Stimulated activated CD8-positive, alpha-beta memory T cell treated with anti-CD3 and anti-CD28 coated beads, Interleukin-15, amount 100 ng/mL, for 1 hour (primary cell): Measurements from ENCODE around the gene DNAH6.

Source experiments
- DNase-seq: peaks from one replicate; pipeline ENCODE4 v3.0.0-alpha.2; 2020; ENCODE audit warnings: low read depth

The DNAH6 gene

DNA sequence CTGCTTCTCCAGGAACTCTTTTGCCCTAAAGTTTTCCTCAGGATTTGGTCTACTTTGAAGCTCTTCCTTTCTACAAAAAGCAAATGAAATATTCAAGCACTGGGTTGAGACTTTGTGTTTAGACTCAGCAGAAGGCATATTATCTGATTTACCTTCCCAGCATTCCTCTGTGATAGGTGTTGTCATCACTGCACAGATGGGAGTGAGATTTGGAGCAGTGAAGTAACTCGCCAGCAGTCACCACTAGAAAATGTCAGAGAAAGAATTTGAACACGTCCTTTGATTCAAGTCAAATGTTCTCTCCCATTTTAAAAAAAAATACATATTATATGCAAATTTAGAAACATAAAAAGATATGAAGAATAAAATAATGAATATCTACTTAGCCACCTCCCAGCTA lies 112.2 kb downstream of the DNAH6 start:
- DNase-seq = no peak

DNA sequence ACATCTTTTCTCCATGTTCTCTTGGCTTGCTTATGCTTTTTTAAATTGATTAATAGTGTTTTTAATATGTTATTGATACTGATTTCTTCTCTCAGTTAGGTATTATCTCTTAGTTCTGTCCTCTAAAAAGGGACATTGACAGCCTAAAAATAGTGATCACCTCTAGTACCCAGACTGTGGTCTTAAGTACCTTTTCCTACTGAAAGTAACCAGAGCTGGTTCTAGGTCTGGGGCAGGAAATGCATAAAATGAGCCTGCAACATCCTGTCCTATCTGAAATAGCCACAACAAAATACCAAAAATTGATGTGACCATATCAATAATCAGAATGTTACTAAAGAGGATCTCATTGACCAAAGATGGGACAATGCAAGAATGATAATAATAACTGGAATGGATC lies 113.3 kb downstream of the DNAH6 start:
- no peak for DNase-seq

DNA sequence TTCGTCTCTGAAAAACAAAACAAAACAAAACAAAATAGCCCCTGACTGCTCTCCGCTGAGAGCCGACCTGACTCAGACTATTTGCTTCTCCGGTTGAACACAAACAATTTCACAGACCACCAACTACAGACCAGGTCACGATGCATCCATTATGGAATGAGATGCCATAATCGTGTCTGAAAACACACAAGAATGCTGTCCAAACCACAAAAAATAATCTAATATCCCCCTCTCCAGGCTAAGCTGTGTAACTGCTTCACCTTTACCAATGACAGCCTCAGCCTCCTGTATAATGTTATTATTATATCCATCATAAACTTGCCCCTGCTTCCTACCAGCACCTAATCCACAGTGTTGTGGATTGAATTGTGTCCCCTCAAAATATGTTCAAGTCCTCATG lies 114.7 kb downstream of the DNAH6 start:
- no peak for DNase-seq

DNA sequence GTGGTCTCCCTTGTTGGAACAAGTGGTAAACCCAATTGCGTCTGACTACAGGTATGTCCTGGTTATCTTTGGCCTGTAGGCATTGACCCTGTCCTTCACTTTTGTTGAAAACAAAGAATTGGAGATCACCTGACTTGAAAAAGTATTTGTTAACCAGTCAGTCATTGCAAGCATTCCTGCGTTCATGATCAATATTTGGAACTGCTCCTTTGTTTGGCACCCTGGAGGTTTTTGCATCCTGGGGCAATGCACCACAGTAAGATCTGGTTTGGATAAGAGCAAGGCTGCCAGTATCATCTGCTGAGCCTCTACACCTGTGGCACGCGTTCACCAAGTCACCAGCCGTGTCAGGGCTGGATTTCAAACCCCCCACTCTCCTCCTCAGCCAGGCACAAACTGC lies 115.7 kb downstream of the DNAH6 start:
- no peak for DNase-seq

DNA sequence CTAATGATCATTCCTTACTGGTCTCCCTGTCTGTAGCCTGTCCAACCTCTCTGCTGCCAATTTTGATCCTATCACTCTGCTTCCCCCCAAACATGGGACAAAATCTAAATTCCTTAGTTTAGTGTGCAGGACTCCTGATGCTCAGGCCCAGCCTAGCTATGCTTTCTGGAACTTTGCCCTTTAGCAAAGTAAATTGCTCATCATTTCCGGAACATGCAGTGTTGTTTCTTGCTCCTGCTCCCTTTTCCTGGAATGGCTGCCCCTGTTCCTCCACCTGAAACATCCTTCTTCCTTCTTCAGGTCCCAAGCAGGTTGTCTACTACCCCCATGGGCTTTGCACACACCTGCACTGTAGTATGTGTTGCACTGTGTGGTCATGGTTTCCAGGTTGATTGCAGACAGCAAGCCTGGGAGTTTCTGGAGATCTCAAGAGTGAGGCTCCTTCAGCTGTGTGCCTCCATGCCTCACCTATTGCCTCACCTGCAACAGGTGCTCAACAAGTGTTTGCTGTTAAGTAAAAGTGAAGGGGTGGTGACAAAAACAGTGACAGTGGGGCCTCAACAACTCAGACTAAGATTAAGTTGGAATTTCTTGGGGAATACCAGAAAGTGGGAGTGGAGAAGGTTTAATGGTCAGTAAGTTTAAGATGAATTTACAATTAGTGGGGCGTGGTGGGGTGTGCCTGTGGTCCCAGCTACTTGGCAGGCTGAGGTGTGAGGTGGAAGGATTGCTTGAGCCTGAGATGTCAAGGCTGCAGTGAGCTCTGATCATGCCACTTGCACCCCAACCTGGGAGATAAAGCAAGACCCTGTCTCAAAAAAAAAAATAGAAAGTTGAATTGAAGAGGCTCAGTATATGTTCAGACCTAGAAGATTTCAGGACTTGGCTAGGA lies 120.0 kb downstream of the DNAH6 start:
- DNase-seq = no peak

DNA sequence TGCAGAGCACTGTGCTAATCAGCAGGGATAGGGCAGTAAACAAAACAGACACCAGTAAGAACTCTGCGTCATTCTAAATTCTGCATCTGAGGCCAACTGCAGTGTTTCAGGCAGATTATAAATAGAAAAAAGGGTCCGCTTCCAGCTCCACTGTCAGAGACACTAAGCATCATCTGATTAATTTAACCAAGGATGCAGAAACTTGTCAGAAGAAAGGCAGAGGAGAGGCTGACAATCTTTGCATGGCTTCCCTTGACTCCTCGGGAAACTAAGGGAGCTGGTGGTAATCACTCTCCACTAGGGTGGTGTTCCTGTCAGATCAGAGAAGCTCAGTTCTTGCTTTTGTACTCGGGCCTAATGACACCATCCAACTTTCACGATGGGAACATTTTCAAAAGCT lies 123.5 kb downstream of the DNAH6 start:
- DNase-seq = no peak

DNA sequence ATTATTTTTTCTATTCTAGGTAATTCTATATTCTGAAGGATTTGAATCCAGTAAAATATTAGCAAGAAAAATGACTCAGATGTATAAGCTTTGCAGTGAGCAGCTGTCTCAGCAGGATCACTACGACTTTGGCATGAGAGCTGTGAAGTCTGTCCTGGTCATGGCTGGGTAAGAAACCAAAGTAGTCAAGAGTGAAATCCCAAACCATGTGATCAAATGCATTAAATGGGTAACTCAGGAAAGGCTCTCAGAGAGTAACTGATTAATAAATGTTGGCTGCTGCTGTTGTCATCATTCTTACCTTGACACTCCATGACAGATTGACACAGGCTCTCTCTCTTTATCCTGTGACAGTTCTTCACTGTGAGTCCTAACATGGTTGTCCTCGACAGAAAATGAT lies 124.1 kb downstream of the DNAH6 start:
- DNase-seq = no peak

DNA sequence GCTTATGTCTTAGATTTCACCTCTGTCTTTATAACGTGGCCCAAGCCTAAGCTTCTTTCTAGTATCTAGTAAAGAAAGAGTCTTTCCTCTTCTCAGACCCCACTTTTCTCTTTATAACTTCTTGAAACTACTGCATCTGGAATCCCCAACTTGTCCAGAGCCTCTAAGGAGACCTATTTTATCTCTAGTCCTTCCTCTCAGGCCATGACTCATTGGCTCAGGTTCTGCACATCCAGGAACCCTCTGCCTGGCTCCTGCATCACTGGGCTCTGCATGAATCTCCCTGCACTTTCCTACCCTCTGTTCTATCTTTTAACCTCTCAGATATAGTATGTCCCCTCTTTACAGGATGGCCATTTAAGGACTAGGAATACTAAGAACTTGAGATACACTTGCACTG lies 124.7 kb downstream of the DNAH6 start:
- no peak for DNase-seq

DNA sequence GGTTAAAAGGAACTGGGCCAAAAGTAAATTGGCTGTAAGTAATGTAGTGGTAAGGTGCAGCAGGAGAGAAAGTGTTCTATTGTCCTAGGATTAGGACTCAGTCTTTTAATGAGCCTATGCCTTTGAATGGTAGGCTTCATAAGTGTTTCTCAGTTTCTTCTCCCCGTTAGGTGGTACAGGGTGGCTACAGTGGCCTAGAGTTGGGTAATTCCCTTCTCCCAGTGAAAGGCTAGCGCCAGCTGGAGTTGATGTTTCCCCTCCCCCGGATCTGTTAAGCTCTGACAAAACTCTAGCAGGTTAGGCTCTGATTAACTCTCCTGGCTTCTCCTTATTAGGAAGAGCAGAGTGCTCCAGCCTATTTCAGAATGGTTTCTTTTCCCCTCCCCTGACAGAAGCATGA lies 127.7 kb downstream of the DNAH6 start:
- no peak for DNase-seq

DNA sequence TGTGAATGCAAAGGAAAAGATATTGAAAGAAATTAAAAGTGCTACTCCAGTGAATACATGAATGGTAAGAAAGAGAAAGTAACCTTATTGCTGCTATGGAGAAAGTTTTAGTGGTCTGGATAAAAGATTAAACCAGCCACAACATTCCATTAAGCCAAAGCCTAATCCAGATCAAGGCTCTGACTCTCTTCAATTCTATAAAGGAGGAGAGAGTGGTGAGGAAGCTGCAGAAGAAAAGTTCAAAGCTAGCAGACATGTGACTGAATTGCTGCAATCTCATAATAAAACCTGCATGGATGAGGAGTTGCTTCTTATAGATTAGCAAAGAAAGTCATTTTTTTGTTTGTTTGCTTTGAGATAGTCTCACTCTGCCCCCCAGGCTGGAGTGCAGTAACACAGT lies 130.2 kb downstream of the DNAH6 start:
- DNase-seq = no peak

DNA sequence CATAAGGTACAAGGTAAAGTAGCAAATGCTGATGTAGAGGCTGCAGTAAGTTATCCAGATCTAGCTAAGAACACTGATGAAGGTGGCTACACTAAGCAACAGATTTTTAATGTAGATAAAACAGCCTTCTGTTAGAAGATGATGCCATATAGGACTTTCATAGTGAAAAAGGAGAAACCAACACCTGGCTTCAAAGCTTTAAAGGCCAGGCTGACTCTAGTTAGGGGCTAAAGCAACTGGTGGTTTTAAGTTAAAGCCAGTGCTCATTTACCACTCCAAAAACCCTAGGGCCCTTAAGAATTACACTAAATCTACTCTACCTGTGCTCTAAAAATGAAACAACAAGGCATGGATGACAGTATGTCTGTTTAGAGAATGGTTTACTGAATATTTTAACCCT lies 131.0 kb downstream of the DNAH6 start:
- DNase-seq = no peak

DNA sequence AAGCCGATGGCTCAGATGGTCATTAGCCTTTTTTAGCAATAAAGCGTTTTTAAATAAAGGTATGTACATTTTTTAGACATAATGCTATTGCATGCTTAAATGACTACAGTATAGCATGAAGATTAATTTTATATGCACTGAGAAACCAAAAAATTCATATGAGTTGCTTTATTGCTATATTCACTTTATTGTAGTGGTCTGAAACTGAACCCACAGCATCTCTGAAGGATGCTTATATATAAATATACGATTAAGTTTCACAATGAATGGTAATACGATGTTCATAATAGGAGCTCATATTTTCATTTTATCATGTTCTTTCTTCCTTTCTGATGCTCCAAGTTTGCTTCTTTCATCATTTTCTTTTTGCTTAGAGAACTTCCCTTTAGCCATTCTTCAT lies 132.8 kb downstream of the DNAH6 start:
- DNase-seq = no peak

DNA sequence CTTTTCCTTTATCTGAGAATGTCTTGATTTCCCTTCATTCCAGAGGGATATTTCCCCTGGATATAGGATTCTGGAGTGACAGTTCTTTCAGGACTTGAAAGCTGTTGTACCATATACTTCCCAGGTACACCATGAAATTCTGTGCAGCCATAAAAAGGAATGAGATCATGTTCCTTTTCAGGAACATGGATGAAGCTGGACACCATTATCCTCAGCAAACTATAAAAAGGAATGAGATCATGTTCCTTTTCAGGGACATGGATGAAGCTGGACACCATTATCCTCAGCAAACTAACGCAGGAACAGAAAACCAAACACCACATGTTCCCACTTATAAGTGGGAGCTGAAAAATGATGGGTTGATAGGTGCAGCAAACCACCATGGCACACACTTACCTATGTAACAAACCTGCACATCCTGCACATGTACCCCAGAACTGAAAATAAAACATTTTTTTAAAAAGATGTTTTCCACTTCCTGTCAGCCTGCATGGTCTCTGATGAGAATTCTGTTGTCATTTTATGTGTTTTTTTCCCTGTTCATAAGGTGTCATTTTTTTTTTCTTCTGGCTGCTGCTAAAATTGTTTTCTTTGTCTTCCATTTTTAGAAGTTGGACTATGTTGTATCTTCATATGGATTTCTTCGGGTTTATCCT lies 133.3 kb downstream of the DNAH6 start:
- no peak for DNase-seq

DNA sequence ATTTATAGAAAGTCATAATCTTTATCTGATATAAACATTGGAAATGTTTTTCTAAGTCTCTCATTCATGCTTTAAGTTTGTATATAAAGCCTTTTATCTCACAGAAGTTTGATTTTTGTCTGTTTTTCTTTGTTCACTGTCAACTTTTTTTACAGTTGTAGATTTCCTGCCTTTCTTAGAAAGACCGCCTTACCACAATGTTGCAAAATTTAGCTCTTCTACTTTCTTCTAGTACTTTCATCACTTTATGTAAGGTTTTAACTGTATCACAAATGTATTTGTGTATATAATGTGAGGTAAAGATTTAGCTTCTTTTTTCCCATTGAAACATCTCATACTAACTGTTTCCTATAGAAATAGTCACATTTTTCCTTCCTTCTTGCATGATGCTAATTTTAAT lies 136.1 kb downstream of the DNAH6 start:
- no peak for DNase-seq

DNA sequence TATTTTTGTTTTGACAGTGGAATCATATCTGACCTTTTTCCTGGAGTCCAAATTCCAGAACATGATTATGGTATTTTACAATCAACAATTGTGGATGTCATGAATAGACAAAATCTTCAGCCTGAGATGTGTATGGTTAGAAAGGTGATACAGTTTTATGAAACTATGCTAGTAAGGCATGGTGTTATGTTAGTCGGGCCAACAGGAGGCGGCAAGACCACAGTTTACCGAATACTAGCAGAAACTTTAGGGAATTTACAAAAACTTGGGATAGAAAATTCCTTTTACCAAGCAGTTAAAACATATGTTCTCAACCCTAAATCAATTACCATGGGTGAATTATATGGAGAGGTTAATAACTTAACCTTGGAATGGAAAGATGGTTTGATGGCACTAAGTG lies 137.0 kb downstream of the DNAH6 start:
- no peak for DNase-seq

DNA sequence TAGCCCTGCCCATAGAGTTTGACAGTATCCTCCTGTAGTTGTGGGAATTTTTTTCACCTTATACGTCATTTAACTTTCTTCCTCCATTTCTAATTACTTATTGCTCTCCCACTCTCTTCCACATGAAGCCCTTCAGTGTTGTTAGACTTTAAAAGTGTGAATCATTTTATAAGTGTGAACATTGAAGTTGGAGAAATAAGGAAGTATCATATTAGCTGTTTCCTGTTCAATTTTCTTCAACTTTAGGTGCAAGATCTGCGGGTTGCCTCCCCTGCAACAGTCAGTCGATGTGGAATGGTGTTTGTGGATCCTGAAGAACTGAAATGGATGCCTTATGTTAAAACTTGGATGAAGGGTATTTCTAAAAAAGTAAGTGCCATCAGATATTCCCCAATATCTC lies 138.1 kb downstream of the DNAH6 start:
- DNase-seq = no peak

DNA sequence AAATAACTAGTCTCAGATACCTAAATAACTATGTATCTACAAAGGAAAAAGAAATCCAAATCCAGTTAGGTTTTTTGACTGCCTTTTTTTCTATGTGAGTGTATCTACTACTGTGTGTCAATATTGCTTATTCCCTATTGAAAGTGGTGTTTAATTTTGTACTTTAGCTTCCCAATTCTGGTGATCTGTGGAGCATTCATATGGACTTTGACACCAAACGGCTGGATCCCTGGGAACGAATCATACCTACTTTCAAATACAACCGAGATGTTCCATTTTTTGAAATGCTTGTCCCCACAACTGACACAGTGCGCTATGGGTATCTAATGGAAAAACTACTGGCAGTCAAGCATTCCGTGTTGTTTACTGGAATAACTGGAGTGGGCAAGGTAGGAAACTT lies 152.8 kb downstream of the DNAH6 start:
- DNase-seq = no peak

DNA sequence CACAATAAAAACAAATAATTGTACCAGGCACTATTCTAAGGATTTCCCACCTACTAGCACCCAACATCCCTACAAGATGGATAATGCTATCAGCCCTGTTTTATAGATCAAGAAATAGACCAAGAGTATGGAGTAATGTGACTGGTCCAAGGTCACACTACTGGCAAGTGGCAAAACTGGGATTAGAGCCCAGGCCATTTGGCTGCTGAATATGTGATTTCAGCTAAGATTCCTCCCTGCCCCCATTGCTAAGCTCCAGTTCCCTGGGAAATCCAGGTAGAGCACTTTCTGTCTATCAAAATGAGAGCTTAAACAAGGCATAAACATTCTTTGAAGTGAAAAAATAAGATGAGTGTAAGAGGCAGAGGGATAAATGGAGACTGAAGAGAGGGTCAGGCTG lies 157.8 kb downstream of the DNAH6 start:
- DNase-seq = no peak

DNA sequence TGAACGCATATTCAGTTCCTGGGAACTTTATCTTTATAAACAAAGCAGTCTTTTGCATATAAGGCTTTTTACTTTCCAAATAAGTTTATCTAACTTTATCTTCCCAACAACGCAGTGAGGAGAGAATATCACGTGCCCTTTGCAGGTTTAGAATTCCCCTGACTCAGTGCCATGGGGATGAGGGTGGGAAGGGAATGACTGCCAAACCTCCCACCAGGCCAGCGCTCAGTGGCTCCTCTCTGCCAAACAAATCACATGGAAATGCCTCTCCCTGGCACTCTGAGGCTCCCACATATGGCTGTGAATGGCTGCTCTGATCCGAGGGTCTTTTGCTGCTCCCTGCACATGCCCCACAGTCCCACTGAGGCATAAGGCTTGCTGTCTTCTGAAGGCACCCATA lies 158.3 kb downstream of the DNAH6 start:
- no peak for DNase-seq

DNA sequence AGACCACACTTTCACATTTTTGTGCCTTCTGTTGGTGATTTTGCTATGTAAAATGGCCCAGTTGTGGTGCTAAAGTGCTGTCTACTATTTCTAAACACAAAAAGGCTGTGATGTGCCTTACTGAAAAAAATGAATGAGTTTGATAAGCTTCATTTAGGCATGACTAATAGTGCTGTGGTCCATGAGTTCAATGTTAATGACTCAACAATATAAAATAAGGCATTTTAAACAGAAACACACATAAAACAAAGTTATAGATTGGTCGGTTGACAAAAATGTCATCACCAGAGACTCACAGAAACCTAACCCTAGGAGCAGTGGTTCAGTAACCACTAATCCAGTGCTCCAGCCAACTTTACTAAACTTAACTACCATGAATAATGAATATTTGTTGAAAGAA lies 160.0 kb downstream of the DNAH6 start:
- no peak for DNase-seq

DNA sequence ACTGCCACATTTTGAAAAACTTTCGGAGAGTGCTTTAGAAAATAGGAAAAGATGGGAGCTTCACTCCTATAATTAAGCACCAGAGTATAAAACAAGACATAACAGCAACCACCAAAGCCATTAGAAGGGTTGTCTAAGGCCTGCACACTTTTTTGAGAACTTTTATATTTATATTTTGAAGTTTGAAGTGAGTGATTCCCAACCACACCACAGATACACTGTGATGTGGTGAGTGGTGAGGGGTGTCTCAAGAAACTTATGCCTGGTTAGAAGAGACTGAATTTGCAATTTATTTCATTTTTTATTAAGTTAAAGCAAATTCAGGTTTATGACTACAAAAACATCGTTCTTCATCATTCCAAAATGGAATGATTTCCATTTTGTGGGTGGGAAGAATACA lies 161.9 kb downstream of the DNAH6 start:
- no peak for DNase-seq

DNA sequence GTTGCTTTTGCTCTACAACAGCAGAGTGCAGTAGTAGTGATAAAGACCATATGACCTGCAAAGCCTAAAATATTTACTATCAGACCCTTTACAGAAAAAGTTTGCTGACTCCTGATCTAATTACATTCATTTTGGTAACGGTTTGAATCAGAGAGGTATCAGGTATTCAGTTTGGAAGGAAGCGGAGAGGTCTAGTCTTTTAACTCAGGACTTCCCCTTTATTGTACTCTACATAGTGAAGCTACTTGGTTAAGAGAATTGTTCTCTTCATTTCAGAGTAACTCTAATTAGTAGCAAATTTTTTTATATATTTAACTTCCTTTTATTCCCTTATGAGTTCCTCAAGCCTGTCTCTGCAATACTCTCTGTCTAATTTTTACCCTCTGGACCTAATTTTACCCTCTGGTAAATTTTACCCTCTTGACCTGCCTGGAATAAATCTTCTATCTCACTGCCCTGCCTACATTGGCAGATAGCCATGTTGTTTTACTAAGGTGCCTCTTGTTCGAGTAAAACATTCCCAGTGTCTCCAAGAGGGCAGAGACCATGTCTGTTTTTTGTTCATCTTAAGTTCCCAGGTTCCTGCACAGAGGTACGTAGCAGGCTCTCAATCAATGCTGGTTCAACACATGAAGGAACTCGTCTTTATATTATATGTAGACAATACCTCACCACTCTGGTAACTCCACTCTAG lies 170.6 kb downstream of the DNAH6 start:
- DNase-seq = no peak

DNA sequence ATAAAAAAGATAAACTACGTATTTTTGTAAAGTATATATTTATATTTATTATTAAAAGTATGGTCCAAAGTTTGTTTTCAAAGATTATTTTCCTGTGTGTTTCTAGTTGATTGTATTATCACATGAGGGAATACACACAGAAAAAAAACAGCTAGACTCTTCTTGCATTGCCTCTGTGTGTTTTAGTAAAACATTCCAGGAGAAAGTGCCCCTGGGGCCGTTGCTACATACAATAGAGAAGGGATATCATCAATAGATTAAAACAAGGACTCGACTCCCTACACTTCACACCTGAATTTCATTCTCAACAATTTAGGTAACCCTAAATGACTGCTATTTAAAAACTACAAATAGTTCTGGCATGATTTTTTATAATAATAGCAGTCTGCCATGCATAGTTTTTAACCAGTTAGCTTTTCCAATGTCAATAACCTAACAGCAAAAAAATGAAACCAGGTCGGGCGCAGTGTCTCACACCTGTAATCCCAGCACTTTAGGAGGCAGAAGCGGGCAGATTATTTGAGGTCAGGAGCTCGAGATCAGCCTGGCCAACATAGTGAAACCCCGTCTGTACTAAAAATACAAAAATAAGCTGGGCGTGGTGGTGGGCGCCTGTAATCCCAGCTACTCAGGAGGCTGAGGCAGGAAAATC lies 171.3 kb downstream of the DNAH6 start:
- no peak for DNase-seq
